ENCODE results near the gene MCF2L.

Gene MCF2L

GRCh38 chr13:112968910-112969691 is at the start of gene MCF2L:
Gene MCF2L, plus strand, starts transcription at chr13:112969214. Its CDS starts 166 bp downstream, at chr13:112969380.
- Histone ChIP-seq H3K9ac (ENCODE audit: low read length) (peak within 1 kb of the TSS; percentile 61), H3K4me1 (ENCODE audit: control insufficient read depth, insufficient read depth, low read length) (no peaks in the 10 kb centered on the region; the same call in 1 of the 2 replicates), H3K4me3 (ENCODE audit: low read depth, low read length) (peak within 1 kb of the TSS; percentile 55), H3K27ac (ENCODE audit: low read depth, low read length) (no peak within 1 kb of the TSS), H3K27me3 (ENCODE audit: control insufficient read depth, insufficient read depth, low read length) (peaks cover 46% of the 10 kb centered on the region), H3K9me3 (ENCODE audit: control insufficient read depth, insufficient read depth, low read depth, low read length) (peaks cover 19% of the 10 kb centered on the region), H3K36me3 (ENCODE audit: control insufficient read depth, insufficient read depth, low read length) (no peaks in the 10 kb centered on the region)

GRCh38 chr13:112923962-112924361 is 45.1 kb upstream of the MCF2L start:
- Histone ChIP-seq H3K4me1 (ENCODE audit: control insufficient read depth, insufficient read depth, low read length) (peaks cover 9% of the 10 kb centered on the region; the same call in 1 of the 2 replicates), H3K4me3 (ENCODE audit: low read depth, low read length) (no peak overlapping the region), H3K36me3 (ENCODE audit: control insufficient read depth, insufficient read depth, low read length) (no peaks in the 10 kb centered on the region), H3K27ac (ENCODE audit: low read depth, low read length) (no peak overlapping the region), H3K9ac (ENCODE audit: low read length) (no peak overlapping the region), H3K27me3 (ENCODE audit: control insufficient read depth, insufficient read depth, low read length) (no peaks in the 10 kb centered on the region), H3K9me3 (ENCODE audit: control insufficient read depth, insufficient read depth, low read depth, low read length) (peaks cover 10% of the 10 kb centered on the region; the same call in 1 of the 2 replicates)

GRCh38 chr13:112924365-112924764 is 44.6 kb upstream of the MCF2L start:
- Histone ChIP-seq H3K4me3 (ENCODE audit: low read depth, low read length) (no peak overlapping the region), H3K27me3 (ENCODE audit: control insufficient read depth, insufficient read depth, low read length) (no peaks in the 10 kb centered on the region), H3K36me3 (ENCODE audit: control insufficient read depth, insufficient read depth, low read length) (no peaks in the 10 kb centered on the region), H3K27ac (ENCODE audit: low read depth, low read length) (no peak overlapping the region), H3K4me1 (ENCODE audit: control insufficient read depth, insufficient read depth, low read length) (peaks cover 13% of the 10 kb centered on the region; the same call in 1 of the 2 replicates), H3K9ac (ENCODE audit: low read length) (no peak overlapping the region), H3K9me3 (ENCODE audit: control insufficient read depth, insufficient read depth, low read depth, low read length) (peaks cover 10% of the 10 kb centered on the region; the same call in 1 of the 2 replicates)

- Histone ChIP-seq H3K27me3 (ENCODE audit: control insufficient read depth, insufficient read depth, low read length) (no peaks in the 10 kb centered on the region), H3K9me3 (ENCODE audit: control insufficient read depth, insufficient read depth, low read depth, low read length) (peaks cover 10% of the 10 kb centered on the region; the same call in 1 of the 2 replicates), H3K4me1 (ENCODE audit: control insufficient read depth, insufficient read depth, low read length) (peaks cover 10% of the 10 kb centered on the region; the same call in 1 of the 2 replicates), H3K4me3 (ENCODE audit: low read depth, low read length) (no peak overlapping the region), H3K36me3 (ENCODE audit: control insufficient read depth, insufficient read depth, low read length) (no peaks in the 10 kb centered on the region), H3K9ac (ENCODE audit: low read length) (no peak overlapping the region), H3K27ac (ENCODE audit: low read depth, low read length) (no peak overlapping the region)
Observed at GRCh38 chr13:112926003-112926402, 43.0 kb upstream of the MCF2L start.

GRCh38 chr13:112926993-112927392 is 42.0 kb upstream of the MCF2L start:
- Histone ChIP-seq H3K9me3 (ENCODE audit: control insufficient read depth, insufficient read depth, low read depth, low read length) (peaks cover 10% of the 10 kb centered on the region; the same call in 1 of the 2 replicates), H3K27me3 (ENCODE audit: control insufficient read depth, insufficient read depth, low read length) (no peaks in the 10 kb centered on the region), H3K4me3 (ENCODE audit: low read depth, low read length) (no peak overlapping the region), H3K4me1 (ENCODE audit: control insufficient read depth, insufficient read depth, low read length) (peaks cover 18% of the 10 kb centered on the region), H3K9ac (ENCODE audit: low read length) (no peak overlapping the region), H3K27ac (ENCODE audit: low read depth, low read length) (no peak overlapping the region), H3K36me3 (ENCODE audit: control insufficient read depth, insufficient read depth, low read length) (no peaks in the 10 kb centered on the region)

- Histone ChIP-seq H3K27ac (ENCODE audit: low read depth, low read length) (no peak overlapping the region), H3K4me3 (ENCODE audit: low read depth, low read length) (no peak overlapping the region), H3K36me3 (ENCODE audit: control insufficient read depth, insufficient read depth, low read length) (no peaks in the 10 kb centered on the region), H3K4me1 (ENCODE audit: control insufficient read depth, insufficient read depth, low read length) (peaks cover 18% of the 10 kb centered on the region), H3K27me3 (ENCODE audit: control insufficient read depth, insufficient read depth, low read length) (no peaks in the 10 kb centered on the region), H3K9ac (ENCODE audit: low read length) (no peak overlapping the region), H3K9me3 (ENCODE audit: control insufficient read depth, insufficient read depth, low read depth, low read length) (peaks cover 10% of the 10 kb centered on the region; the same call in 1 of the 2 replicates)
Observed at GRCh38 chr13:112928020-112928971, 40.7 kb upstream of the MCF2L start.

- Histone ChIP-seq H3K27ac (ENCODE audit: low read depth, low read length) (no peak overlapping the region), H3K4me3 (ENCODE audit: low read depth, low read length) (no peak overlapping the region)
Observed at GRCh38 chr13:112928972-112929782, 39.8 kb upstream of the MCF2L start.

GRCh38 chr13:112929783-112930055 is 39.3 kb upstream of the MCF2L start:
- H3K9ac ChIP-seq (ENCODE audit: low read length) = no peak overlapping the region
- no peak overlapping the region for H3K27ac ChIP-seq (ENCODE audit: low read depth, low read length)
- H3K4me1 ChIP-seq (ENCODE audit: control insufficient read depth, insufficient read depth, low read length) = peaks cover 22% of the 10 kb centered on the region
- H3K36me3 ChIP-seq (ENCODE audit: control insufficient read depth, insufficient read depth, low read length) = no peaks in the 10 kb centered on the region
- H3K4me3 ChIP-seq (ENCODE audit: low read depth, low read length) = no peak overlapping the region
- H3K9me3 ChIP-seq (ENCODE audit: control insufficient read depth, insufficient read depth, low read depth, low read length) = peaks cover 10% of the 10 kb centered on the region; the same call in 1 of the 2 replicates
- no peaks in the 10 kb centered on the region for H3K27me3 ChIP-seq (ENCODE audit: control insufficient read depth, insufficient read depth, low read length)

More at GRCh38 chr13:112928972-112929782, 39.8 kb upstream of the MCF2L start:
- peaks cover 21% of the 10 kb centered on the region for H3K4me1 ChIP-seq (ENCODE audit: control insufficient read depth, insufficient read depth, low read length)
- no peaks in the 10 kb centered on the region for H3K36me3 ChIP-seq (ENCODE audit: control insufficient read depth, insufficient read depth, low read length)
- H3K27me3 ChIP-seq (ENCODE audit: control insufficient read depth, insufficient read depth, low read length) = no peaks in the 10 kb centered on the region
- no peak overlapping the region for H3K9ac ChIP-seq (ENCODE audit: low read length)
- H3K9me3 ChIP-seq (ENCODE audit: control insufficient read depth, insufficient read depth, low read depth, low read length) = peaks cover 10% of the 10 kb centered on the region; the same call in 1 of the 2 replicates

GRCh38 chr13:112930192-112930591 is 38.8 kb upstream of the MCF2L start:
- no peaks in the 10 kb centered on the region for H3K27me3 ChIP-seq (ENCODE audit: control insufficient read depth, insufficient read depth, low read length)
- H3K9me3 ChIP-seq (ENCODE audit: control insufficient read depth, insufficient read depth, low read depth, low read length) = peaks cover 10% of the 10 kb centered on the region; the same call in 1 of the 2 replicates
- H3K36me3 ChIP-seq (ENCODE audit: control insufficient read depth, insufficient read depth, low read length) = no peaks in the 10 kb centered on the region
- no peak overlapping the region for H3K27ac ChIP-seq (ENCODE audit: low read depth, low read length)
- H3K9ac ChIP-seq (ENCODE audit: low read length) = no peak overlapping the region
- peaks cover 22% of the 10 kb centered on the region for H3K4me1 ChIP-seq (ENCODE audit: control insufficient read depth, insufficient read depth, low read length)
- no peak overlapping the region for H3K4me3 ChIP-seq (ENCODE audit: low read depth, low read length)
